Uterus (tissue), 4 donors: ENCODE results near the gene DGKD. TPM values are rescaled to one million over a fixed set of nuclear protein-coding genes. Genes with fewer than 3 reads are reported as not detected.
A peak's percentile ranks its signal among the peaks of the same experiment; 100 is the strongest.

Experiments
- DNase-seq, 2 donors: peaks; one replicate each; pipeline ENCODE4 v3.0.0-alpha.2; 2019 to 2020
- H3K27ac ChIP-seq, 2 donors: fragments of 200-600 bp; sonication (generic); 1 replicate in 1 of 2; 2 replicates in 1 of 2; pipeline ENCODE4 v1.5.1; 2016 to 2018
- H3K27me3 ChIP-seq, 2 donors: fragments of 200-600 bp; sonication (generic); one replicate each; pipeline ENCODE4 v1.5.1; 2018 to 2019; ENCODE audit warnings: control low read depth in 1 of 2
- H3K36me3 ChIP-seq, 2 donors: fragments of 200-600 bp; sonication (generic); one replicate each; pipeline ENCODE4 v1.5.1; 2019; ENCODE audit warnings: control low read depth in 1 of 2
- H3K4me1 ChIP-seq, 2 donors: fragments of 200-600 bp; sonication (generic); one replicate each; pipeline ENCODE4 v1.5.1; 2018 to 2019; ENCODE audit warnings: control low read depth in 1 of 2
- H3K4me3 ChIP-seq, 2 donors: fragments of 200-600 bp; sonication (generic); 1 replicate in 1 of 2; 2 replicates in 1 of 2; pipeline ENCODE4 v1.5.1; 2018 to 2019; ENCODE audit warnings: mild to moderate bottlenecking in 1 of 2
- H3K9me3 ChIP-seq, 2 donors: fragments of 200-600 bp; sonication (generic); one replicate each; pipeline ENCODE4 v1.5.1; 2019; ENCODE audit warnings: control low read depth in 1 of 2
- CTCF ChIP-seq, 4 experiments: fragments of 200-600 bp in 2 of 4; fragments of 450-650 bp in 2 of 4; sonication (generic) in 2 of 4; IDR thresholded peaks; one replicate each; pipeline ENCODE4 v1.5.1; 2016 to 2019; ENCODE audit warnings: antibody characterized with exemption in 4 of 4, mild to moderate bottlenecking in 2 of 4, moderate library complexity in 1 of 4
- POLR2A ChIP-seq, 2 donors: fragments of 450-650 bp; IDR thresholded peaks; one replicate each; pipeline ENCODE4 v1.6.1; 2016; ENCODE audit warnings: antibody characterized with exemption in 2 of 2, mild to moderate bottlenecking in 1 of 2, moderate library complexity in 1 of 2
- intact Hi-C: fragments of 100-400 bp; cut with DNase I; formaldehyde crosslinking; loops from one replicate; pipeline ENCODE4 v1.15.1; 2023; ENCODE audit warnings: low total_unique reads
- total RNA-seq, 4 donors: library from RNA; depleted of rRNA in 3 of 4; stranded (reverse); fragments of >200 nt in 3 of 4; gene quantifications; one replicate each; pipeline versions ENCODE4 v1.1.0 to v1.2.4, GENCODE V29; 2014 to 2023
- donor health status: DM: yes; HTN: yes; CAD: no.

Gene DGKD
- total RNA-seq, 4 donors from 2014 or later: 5.0 to 46.1 (median 28.0) TPM

GRCh38 chr2:233444501-233444900, 90.2 kb downstream of the DGKD start:
- Histone ChIP-seq H3K36me3 (no peaks in the 10 kb centered on the region), H3K27ac (peak overlapping the region in 1 of 2 donors; percentile 10), H3K4me1 (no peaks in the 10 kb centered on the region), H3K4me3 (no peak overlapping the region), H3K9me3 (no peaks in the 10 kb centered on the region), H3K27me3 (no peaks in the 10 kb centered on the region)
- DNase-seq: no peak
- intact Hi-C loops: loop anchor here (5.0 kb wide), 1 partner anchor 87 kb away; no protein-coding TSS in a partner anchor
- no peak for TF ChIP-seq CTCF (IDR thresholded peaks at IDR 0.05)
- TF ChIP-seq POLR2A (IDR thresholded peaks at IDR 0.05): no peak

- Histone ChIP-seq H3K4me1 (no peaks in the 10 kb centered on the region), H3K27ac (no peak overlapping the region), H3K36me3 (no peaks in the 10 kb centered on the region), H3K27me3 (no peaks in the 10 kb centered on the region), H3K9me3 (no peaks in the 10 kb centered on the region), H3K4me3 (no peak overlapping the region)
- intact Hi-C loops: no loop called here
- no peak for DNase-seq
- no peak for TF ChIP-seq POLR2A (IDR thresholded peaks at IDR 0.05)
- no peak for TF ChIP-seq CTCF (IDR thresholded peaks at IDR 0.05)
These were observed 91.0 kb downstream of the DGKD start for GRCh38 chr2:233445152-233445830.

GRCh38 chr2:233446121-233446520, 91.8 kb downstream of the DGKD start:
- no peak for DNase-seq
- H3K4me1 ChIP-seq: no peaks in the 10 kb centered on the region
- intact Hi-C loops: no loop called here
- no peaks in the 10 kb centered on the region for H3K27me3 ChIP-seq
- H3K36me3 ChIP-seq: no peaks in the 10 kb centered on the region
- TF ChIP-seq CTCF (IDR thresholded peaks at IDR 0.05): no peak
- TF ChIP-seq POLR2A (IDR thresholded peaks at IDR 0.05): no peak
- H3K4me3 ChIP-seq: no peak overlapping the region
- no peak overlapping the region for H3K27ac ChIP-seq
- H3K9me3 ChIP-seq: no peaks in the 10 kb centered on the region

- Histone ChIP-seq H3K36me3 (no peaks in the 10 kb centered on the region), H3K27ac (no peak overlapping the region), H3K9me3 (no peaks in the 10 kb centered on the region), H3K4me3 (no peak overlapping the region), H3K27me3 (no peaks in the 10 kb centered on the region), H3K4me1 (no peaks in the 10 kb centered on the region)
- intact Hi-C loops: no loop called here
- DNase-seq: no peak
- TF ChIP-seq POLR2A (IDR thresholded peaks at IDR 0.05): no peak
- no peak for TF ChIP-seq CTCF (IDR thresholded peaks at IDR 0.05)
These were observed 92.5 kb downstream of the DGKD start for GRCh38 chr2:233446606-233447305.

GRCh38 chr2:233447506-233448219, 93.4 kb downstream of the DGKD start:
- DNase-seq: no peak
- no peaks in the 10 kb centered on the region for H3K9me3 ChIP-seq
- intact Hi-C loops: no loop called here
- no peaks in the 10 kb centered on the region for H3K36me3 ChIP-seq
- no peak overlapping the region for H3K4me3 ChIP-seq
- TF ChIP-seq CTCF (IDR thresholded peaks at IDR 0.05): no peak
- TF ChIP-seq POLR2A (IDR thresholded peaks at IDR 0.05): no peak
- H3K27ac ChIP-seq: no peak overlapping the region
- H3K4me1 ChIP-seq: no peaks in the 10 kb centered on the region
- no peaks in the 10 kb centered on the region for H3K27me3 ChIP-seq
